Lower leg skin (tissue), 3 donors: ENCODE results near the gene PTGDR.

ENCODE experiments used
- CTCF ChIP-seq, 3 donors: fragments of 450-650 bp; IDR thresholded peaks; one replicate each; pipeline ENCODE4 v1.5.1; 2016; ENCODE audit warnings: antibody characterized with exemption in 3 of 3, mild to moderate bottlenecking in 3 of 3, moderate library complexity in 2 of 3
- POLR2A ChIP-seq, 2 donors: fragments of 450-650 bp; IDR thresholded peaks; one replicate each; pipeline ENCODE4 v1.6.1; 2016 to 2017; ENCODE audit warnings: antibody characterized with exemption in 2 of 2, mild to moderate bottlenecking in 1 of 2, moderate library complexity in 1 of 2

- TF ChIP-seq CTCF (IDR thresholded peaks at IDR 0.05) (no peak), POLR2A (IDR thresholded peaks at IDR 0.05) (no peak)
These were observed 39.8 kb upstream of the PTGDR start for GRCh38 chr14:52227619-52228222.
